Liver (tissue), 9 donors: Measurements from ENCODE around the gene HOXD8. TPM values are rescaled to one million over a fixed set of nuclear protein-coding genes. Genes with fewer than 3 reads are reported as not detected.

Experiments used
- DNase-seq: peaks from one replicate; pipeline ENCODE4 v3.0.0-alpha.2; 2017; ENCODE audit warnings: low spot score
- H3K27ac ChIP-seq, 2 donors: one replicate each; pipeline ENCODE4 v1.7.0; 2013; ENCODE audit warnings: inconsistent platforms in 2 of 2, low read length in 2 of 2, control low read depth in 1 of 2, low read depth in 1 of 2, mild to moderate bottlenecking in 1 of 2
- H3K27me3 ChIP-seq, 4 donors: one replicate each; pipeline versions ENCODE4 v1.6.1 to v1.7.0; 2013; ENCODE audit warnings: low read length in 3 of 4, inconsistent platforms in 1 of 4, mild to moderate bottlenecking in 1 of 4, moderate library complexity in 1 of 4; ENCODE audit not compliant: control insufficient read depth in 4 of 4, insufficient read depth in 4 of 4
- H3K36me3 ChIP-seq, 4 donors: one replicate each; pipeline versions ENCODE4 v1.6.1 to v1.7.0; 2013; ENCODE audit warnings: low read length in 3 of 4, mild to moderate bottlenecking in 3 of 4, low read depth in 1 of 4, moderate library complexity in 1 of 4; ENCODE audit not compliant: control insufficient read depth in 4 of 4, insufficient read depth in 3 of 4
- H3K4me1 ChIP-seq, 4 donors: one replicate each; pipeline versions ENCODE4 v1.6.1 to v1.7.0; 2013; ENCODE audit warnings: low read length in 3 of 4, mild to moderate bottlenecking in 3 of 4, moderate library complexity in 1 of 4; ENCODE audit not compliant: control insufficient read depth in 4 of 4, insufficient read depth in 4 of 4
- H3K4me3 ChIP-seq, 3 donors: one replicate each; pipeline versions ENCODE4 v1.6.1 to v1.7.0; 2013; ENCODE audit warnings: low read length in 3 of 3, control low read depth in 1 of 3, low read depth in 1 of 3, mild to moderate bottlenecking in 1 of 3
- H3K9ac ChIP-seq, 2 donors: one replicate each; pipeline ENCODE4 v1.7.0; 2013; ENCODE audit warnings: low read length in 2 of 2, mild to moderate bottlenecking in 2 of 2, moderate library complexity in 2 of 2, control low read depth in 1 of 2, low read depth in 1 of 2
- H3K9me3 ChIP-seq, 4 donors: one replicate each; pipeline versions ENCODE4 v1.6.1 to v1.7.0; 2013; ENCODE audit warnings: low read length in 3 of 4; ENCODE audit not compliant: control insufficient read depth in 4 of 4
- ATF3 ChIP-seq: IDR thresholded peaks from 2 replicates; pipeline ENCODE4 v1.6.1; 2016; ENCODE audit warnings: antibody characterized with exemption
- EGR1 ChIP-seq, 2 donors: IDR thresholded peaks; 2 replicates each; pipeline ENCODE4 v1.6.1; 2016 to 2018; ENCODE audit warnings: antibody characterized with exemption in 2 of 2, low read depth in 2 of 2
- FOXA1 ChIP-seq: IDR thresholded peaks from 2 replicates; pipeline ENCODE4 v1.6.1; 2016; ENCODE audit warnings: antibody characterized with exemption
- FOXA2 ChIP-seq: IDR thresholded peaks from 2 replicates; pipeline ENCODE4 v1.6.1; 2016; ENCODE audit warnings: antibody characterized with exemption
- GABPA ChIP-seq, 2 donors: IDR thresholded peaks in 1 of 2; conservative IDR thresholded peaks in 1 of 2; 2 replicates each; pipeline ENCODE4 v1.6.1; 2016; ENCODE audit warnings: antibody characterized with exemption in 2 of 2, mild to moderate bottlenecking in 1 of 2, moderate library complexity in 1 of 2
- HNF4A ChIP-seq, 2 donors: conservative IDR thresholded peaks; 2 replicates each; pipeline ENCODE4 v1.6.1; 2016; ENCODE audit warnings: antibody characterized with exemption in 2 of 2, mild to moderate bottlenecking in 2 of 2
- JUND ChIP-seq, 2 donors: IDR thresholded peaks; 2 replicates each; pipeline ENCODE4 v1.6.1; 2016; ENCODE audit warnings: antibody characterized with exemption in 2 of 2
- NR2F2 ChIP-seq: IDR thresholded peaks from 2 replicates; pipeline ENCODE4 v1.6.1; 2016; ENCODE audit warnings: antibody characterized with exemption
- RAD21 ChIP-seq, 2 donors: IDR thresholded peaks; 2 replicates each; pipeline ENCODE4 v1.6.1; 2016; ENCODE audit warnings: antibody characterized with exemption in 2 of 2, mild to moderate bottlenecking in 2 of 2
- TAF1 ChIP-seq: conservative IDR thresholded peaks from 2 replicates; pipeline ENCODE4 v1.6.1; 2016; ENCODE audit warnings: antibody characterized with exemption, mild to moderate bottlenecking
- YY1 ChIP-seq: IDR thresholded peaks from 2 replicates; pipeline ENCODE4 v1.6.1; 2016; ENCODE audit warnings: antibody characterized with exemption, mild to moderate bottlenecking
- ZBTB33 ChIP-seq: IDR thresholded peaks from 2 replicates; pipeline ENCODE4 v1.6.1; 2016; ENCODE audit warnings: antibody characterized with exemption
- WGBS: extraction: QIAGEN DNeasy Blood & Tissue Kit; methylation state at CpG from one replicate; pipeline ENCODE4 v1.1.7; 2013; 5-methylcytosine and 5-hydroxymethylcytosine counted together
- polyA plus RNA-seq, 2 donors: library from polyadenylated mRNA; stranded (reverse) in 1 of 2; unstranded in 1 of 2; fragments of 200-250 nt in 1 of 2; fragments of >200 nt in 1 of 2; fragmentation: Nextera tagmentation in 1 of 2; extraction: Ambion mirVana in 1 of 2; gene quantifications; one replicate each; pipeline versions ENCODE4 v1.2.1 to v1.2.3, GENCODE V29; 2013 to 2015
- total RNA-seq, 2 donors: library from RNA; depleted of rRNA; stranded (reverse); fragments of >200 nt; gene quantifications; one replicate each; pipeline ENCODE4 v1.2.3, GENCODE V29; 2014
- TF ChIP-seq, protein P1 (sequence below): IDR thresholded peaks from 2 replicates; pipeline ENCODE4 v1.6.1; 2016; ENCODE audit warnings: antibody characterized with exemption, mild to moderate bottlenecking
- TF ChIP-seq, protein P2 (sequence below): fragments of 150-350 bp; IDR thresholded peaks from 2 replicates; pipeline ENCODE4 v1.5.1; 2017; ENCODE audit warnings: improper control_type of control experiment, low read depth, low read length; ENCODE audit not compliant: missing input control
- donor health status: healthy.
- donor health status: healthy.
- donor health status: healthy.
- donor health status: healthy.
- donor health status: healthy.

The HOXD8 gene
- total and polyA plus RNA-seq, 4 donors, result 0.06 to 0.19 (median 0.08) TPM; not detected in 1

GRCh38 chr2:176174382-176174823, 44.9 kb downstream of the HOXD8 start (continued):
- TF ChIP-seq, protein P1, sequence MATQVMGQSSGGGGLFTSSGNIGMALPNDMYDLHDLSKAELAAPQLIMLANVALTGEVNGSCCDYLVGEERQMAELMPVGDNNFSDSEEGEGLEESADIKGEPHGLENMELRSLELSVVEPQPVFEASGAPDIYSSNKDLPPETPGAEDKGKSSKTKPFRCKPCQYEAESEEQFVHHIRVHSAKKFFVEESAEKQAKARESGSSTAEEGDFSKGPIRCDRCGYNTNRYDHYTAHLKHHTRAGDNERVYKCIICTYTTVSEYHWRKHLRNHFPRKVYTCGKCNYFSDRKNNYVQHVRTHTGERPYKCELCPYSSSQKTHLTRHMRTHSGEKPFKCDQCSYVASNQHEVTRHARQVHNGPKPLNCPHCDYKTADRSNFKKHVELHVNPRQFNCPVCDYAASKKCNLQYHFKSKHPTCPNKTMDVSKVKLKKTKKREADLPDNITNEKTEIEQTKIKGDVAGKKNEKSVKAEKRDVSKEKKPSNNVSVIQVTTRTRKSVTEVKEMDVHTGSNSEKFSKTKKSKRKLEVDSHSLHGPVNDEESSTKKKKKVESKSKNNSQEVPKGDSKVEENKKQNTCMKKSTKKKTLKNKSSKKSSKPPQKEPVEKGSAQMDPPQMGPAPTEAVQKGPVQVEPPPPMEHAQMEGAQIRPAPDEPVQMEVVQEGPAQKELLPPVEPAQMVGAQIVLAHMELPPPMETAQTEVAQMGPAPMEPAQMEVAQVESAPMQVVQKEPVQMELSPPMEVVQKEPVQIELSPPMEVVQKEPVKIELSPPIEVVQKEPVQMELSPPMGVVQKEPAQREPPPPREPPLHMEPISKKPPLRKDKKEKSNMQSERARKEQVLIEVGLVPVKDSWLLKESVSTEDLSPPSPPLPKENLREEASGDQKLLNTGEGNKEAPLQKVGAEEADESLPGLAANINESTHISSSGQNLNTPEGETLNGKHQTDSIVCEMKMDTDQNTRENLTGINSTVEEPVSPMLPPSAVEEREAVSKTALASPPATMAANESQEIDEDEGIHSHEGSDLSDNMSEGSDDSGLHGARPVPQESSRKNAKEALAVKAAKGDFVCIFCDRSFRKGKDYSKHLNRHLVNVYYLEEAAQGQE, result no peak
- no peak for TF ChIP-seq EGR1 (IDR thresholded peaks at IDR 0.05; ENCODE audit: low read depth in 2 of 2)
- TF ChIP-seq RAD21 (IDR thresholded peaks at IDR 0.05), result no peak

- TF ChIP-seq FOXA2 (no peak), TAF1 (no peak), HNF4A (conservative IDR thresholded peaks at IDR 0.05) (no peak), RAD21 (IDR thresholded peaks at IDR 0.05) (no peak), JUND (IDR thresholded peaks at IDR 0.05) (no peak), EGR1 (IDR thresholded peaks at IDR 0.05; ENCODE audit: low read depth in 2 of 2) (no peak), ZBTB33 (no peak), GABPA (IDR thresholded peaks at IDR 0.05 in 1 of 2, conservative IDR thresholded peaks at IDR 0.05 in 1 of 2) (no peak), FOXA1 (no peak), YY1 (no peak), ATF3 (no peak), NR2F2 (no peak)
- TF ChIP-seq, protein P2, sequence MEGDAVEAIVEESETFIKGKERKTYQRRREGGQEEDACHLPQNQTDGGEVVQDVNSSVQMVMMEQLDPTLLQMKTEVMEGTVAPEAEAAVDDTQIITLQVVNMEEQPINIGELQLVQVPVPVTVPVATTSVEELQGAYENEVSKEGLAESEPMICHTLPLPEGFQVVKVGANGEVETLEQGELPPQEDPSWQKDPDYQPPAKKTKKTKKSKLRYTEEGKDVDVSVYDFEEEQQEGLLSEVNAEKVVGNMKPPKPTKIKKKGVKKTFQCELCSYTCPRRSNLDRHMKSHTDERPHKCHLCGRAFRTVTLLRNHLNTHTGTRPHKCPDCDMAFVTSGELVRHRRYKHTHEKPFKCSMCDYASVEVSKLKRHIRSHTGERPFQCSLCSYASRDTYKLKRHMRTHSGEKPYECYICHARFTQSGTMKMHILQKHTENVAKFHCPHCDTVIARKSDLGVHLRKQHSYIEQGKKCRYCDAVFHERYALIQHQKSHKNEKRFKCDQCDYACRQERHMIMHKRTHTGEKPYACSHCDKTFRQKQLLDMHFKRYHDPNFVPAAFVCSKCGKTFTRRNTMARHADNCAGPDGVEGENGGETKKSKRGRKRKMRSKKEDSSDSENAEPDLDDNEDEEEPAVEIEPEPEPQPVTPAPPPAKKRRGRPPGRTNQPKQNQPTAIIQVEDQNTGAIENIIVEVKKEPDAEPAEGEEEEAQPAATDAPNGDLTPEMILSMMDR, result no peak
- TF ChIP-seq, protein P1, result no peak
- Histone ChIP-seq H3K27me3 (peaks cover 8 to 40% (median 31%) of the 10 kb centered on the region in 4 donors), H3K9me3 (peaks cover 0 to 10% (median 0%) of the 10 kb centered on the region in 4 donors), H3K4me1 (peaks cover 0 to 16% (median 9%) of the 10 kb centered on the region in 4 donors), H3K9ac (no peak overlapping the region), H3K27ac (no peak overlapping the region), H3K4me3 (no peak overlapping the region), H3K36me3 (no peaks in the 10 kb centered on the region)
- DNase-seq, result no peak
- WGBS, result 11% methylated on average over 47 of the region's 47 CpGs
Measured at GRCh38 chr2:176174824-176175708, 45.6 kb downstream of the HOXD8 start.
